B cell (primary cell): ENCODE data around the gene RRM2. TPM values are rescaled to one million over a fixed set of nuclear protein-coding genes. Genes with fewer than 3 reads are reported as not detected.

Experiments used
- ATAC-seq: fragments of 200-7000 bp; cut with Tn5 transposase; one replicate; pipeline ENCODE4 v1.10.0; 2021; ENCODE audit warnings: low read depth, mild to moderate bottlenecking, moderate number of reproducible peaks, moderate library complexity
- CTCF ChIA-PET: fragments of 350-600 bp; sonication (Branson Sonifier 250); formaldehyde crosslinking; loops from one replicate; lab custom pipeline; 2021; ENCODE audit warnings: antibody characterized with exemption, inconsistent platforms; lab: Charles Lee
- POLR2A ChIA-PET: fragments of 350-600 bp; sonication (Branson Sonifier 250); formaldehyde crosslinking; loops from one replicate; lab custom pipeline; 2021; ENCODE audit warnings: antibody characterized with exemption; lab: Charles Lee
- DNase-seq: peaks from one replicate; pipeline ENCODE4 v3.0.0; 2013
- H2AFZ ChIP-seq: 2 replicates; pipeline ENCODE4 v1.6.1; 2012; ENCODE audit warnings: mild to moderate bottlenecking, low read depth, low read length; ENCODE audit not compliant: insufficient read depth, poor library complexity, severe bottlenecking
- H3K27ac ChIP-seq, 2 donors: 1 replicate in 1 of 2; 2 replicates in 1 of 2; pipeline ENCODE4 v1.5.1; 2012 to 2013; ENCODE audit warnings: low read length in 2 of 2, mild to moderate bottlenecking in 2 of 2, moderate library complexity in 1 of 2
- H3K27me3 ChIP-seq, 4 experiments: fragments of 200-600 bp in 1 of 4; sonication (generic) in 1 of 4; replicated peaks in 1 of 4; 1 replicate in 2 of 4; 2 replicates in 2 of 4; pipeline versions ENCODE4 v1.6.1 to v1.7.0; 2013 to 2016; ENCODE audit warnings: low read length in 3 of 4, mild to moderate bottlenecking in 2 of 4, mixed read lengths in 1 of 4, moderate library complexity in 1 of 4; ENCODE audit not compliant: insufficient read depth in 4 of 4, control insufficient read depth in 3 of 4; ENCODE audit errors: control extremely low read depth in 1 of 4
- H3K36me3 ChIP-seq, 2 experiments: replicated peaks in 1 of 2; 1 replicate in 1 of 2; 2 replicates in 1 of 2; pipeline versions ENCODE4 v1.6.1 to v1.7.1; 2013; ENCODE audit warnings: low read length in 1 of 2; ENCODE audit not compliant: insufficient read depth in 2 of 2, control insufficient read depth in 1 of 2; ENCODE audit errors: control extremely low read depth in 1 of 2, extremely low read depth in 1 of 2
- H3K4me1 ChIP-seq, 2 donors: fragments of 200-600 bp in 1 of 2; sonication (generic) in 1 of 2; 1 replicate in 1 of 2; 2 replicates in 1 of 2; pipeline versions ENCODE4 v1.5.1 to v1.6.1; 2013 to 2017; ENCODE audit warnings: low read length in 2 of 2; ENCODE audit not compliant: control insufficient read depth in 2 of 2, insufficient read depth in 2 of 2
- H3K4me2 ChIP-seq: replicated peaks from 2 replicates; pipeline ENCODE3; 2012; ENCODE audit warnings: mild to moderate bottlenecking, low read depth, low read length; ENCODE audit not compliant: poor library complexity, severe bottlenecking
- H3K4me3 ChIP-seq, 5 experiments: fragments of 200-600 bp in 1 of 5; sonication (generic) in 1 of 5; 1 replicate in 3 of 5; 2 replicates in 2 of 5; pipeline versions ENCODE4 v1.5.1 to v1.7.0; 2011 to 2016; ENCODE audit warnings: low read length in 4 of 5, mild to moderate bottlenecking in 4 of 5, low read depth in 2 of 5, control low read depth in 1 of 5, moderate library complexity in 1 of 5; ENCODE audit not compliant: insufficient read depth in 1 of 5; ENCODE audit errors: control extremely low read depth in 1 of 5, extremely low read depth in 1 of 5
- H3K79me2 ChIP-seq: fragments of 200-600 bp; sonication (generic); one replicate; pipeline ENCODE4 v1.6.0; 2016; ENCODE audit warnings: low read length; ENCODE audit not compliant: control insufficient read depth, insufficient read depth
- H3K9ac ChIP-seq: fragments of 200-600 bp; sonication (generic); 2 replicates; pipeline ENCODE4 v1.6.1; 2017; ENCODE audit warnings: mild to moderate bottlenecking, low read length, moderate library complexity
- H3K9me3 ChIP-seq, 3 donors: one replicate each; pipeline versions ENCODE4 v1.6.1 to v1.7.1; 2013; ENCODE audit warnings: low read length in 2 of 3; ENCODE audit not compliant: control insufficient read depth in 2 of 3, insufficient read depth in 1 of 3; ENCODE audit errors: control extremely low read depth in 1 of 3
- H4K20me1 ChIP-seq: 2 replicates; pipeline ENCODE4 v1.6.0; 2012; ENCODE audit warnings: mild to moderate bottlenecking, low read length; ENCODE audit not compliant: insufficient read depth, control insufficient read depth, poor library complexity, severe bottlenecking
- H3K27ac Mint-ChIP-seq: one replicate; pipeline ENCODE4 v1.8.0; 2021; ENCODE audit warnings: mixed read lengths
- H3K27me3 Mint-ChIP-seq: one replicate; pipeline ENCODE4 v1.8.0; 2021; ENCODE audit warnings: mixed read lengths
- H3K4me1 Mint-ChIP-seq: one replicate; pipeline ENCODE4 v1.8.0; 2021; ENCODE audit warnings: mixed read lengths
- H3K4me3 Mint-ChIP-seq: one replicate; pipeline ENCODE4 v1.8.0; 2021; ENCODE audit warnings: mixed read lengths
- H3K9me3 Mint-ChIP-seq: one replicate; pipeline ENCODE4 v1.8.0; 2022; ENCODE audit warnings: mixed read lengths; ENCODE audit not compliant: insufficient read depth
- CTCF ChIP-seq: fragments of 200-600 bp; IDR thresholded peaks from one replicate; pipeline ENCODE4 v1.8.0; 2022; ENCODE audit warnings: antibody characterized with exemption, mild to moderate bottlenecking
- EZH2 ChIP-seq: IDR thresholded peaks from 2 replicates; pipeline ENCODE4 v1.6.1; 2012; ENCODE audit warnings: borderline replicate concordance, low read depth, mild to moderate bottlenecking, moderate library complexity, low read length; ENCODE audit not compliant: insufficient read depth, poor library complexity, severe bottlenecking
- WGBS: methylation state at CpG from one replicate; pipeline ENCODE4 v1.1.5; 2013; ENCODE audit warnings: missing lambda C conversion rate; ENCODE audit not compliant: insufficient coverage; 5-methylcytosine and 5-hydroxymethylcytosine counted together
- intact Hi-C: fragments of 100-400 bp; cut with micrococcal nuclease; formaldehyde crosslinking; loops from one replicate; pipeline ENCODE4 v1.10.0; 2022
- polyA plus RNA-seq: library from polyadenylated mRNA; depleted of rRNA; stranded (reverse); fragments of >200 nt; gene quantifications from 2 replicates; pipeline ENCODE4 v1.2.3, GENCODE V29; 2012
- total RNA-seq, 2 donors: library from RNA; stranded (reverse); fragments of 120-200 nt in 1 of 2; gene quantifications; 1 replicate in 1 of 2; 2 replicates in 1 of 2; pipeline versions ENCODE4 v1.2.3 to v1.2.4, GENCODE V29; 2013 to 2022

Gene RRM2
- total and polyA plus RNA-seq, 2 donors (not counting 1 experiment from before 2014, with no cell fraction given), result 1.2 to 3.3 TPM

- DNase-seq (no peak), ATAC-seq (no peak)
- Mint-ChIP-seq H3K4me3 (no peak overlapping the region), H3K9me3 (no peaks in the 10 kb centered on the region), H3K27ac (no peak overlapping the region), H3K27me3 (peaks cover 56% of the 10 kb centered on the region), H3K4me1 (peaks cover 9% of the 10 kb centered on the region)
- ChIA-PET POLR2A (no interaction called here), CTCF (interaction anchor here (1.2 to 12.9 kb wide), 2 partner anchors 10 to 15 kb away, joined by 4 to 143 read pairs; no protein-coding TSS in a partner anchor)
- H3K36me3 ChIP-seq, result no peaks in the 10 kb centered on the region
- H3K4me2 ChIP-seq, result no peak overlapping the region
- TF ChIP-seq CTCF, result no peak
- TF ChIP-seq EZH2, result no peak
- no peak overlapping the region for H3K4me3 ChIP-seq
- peaks cover 9 to 12% of the 10 kb centered on the region in 2 donors for H3K4me1 ChIP-seq
- WGBS, result 90% methylated on average over 3 of the region's 4 CpGs
- intact Hi-C loops, result no loop called here
- H3K79me2 ChIP-seq, result no peaks in the 10 kb centered on the region
- no peak overlapping the region for H3K27ac ChIP-seq
- H2AFZ ChIP-seq, result no peak overlapping the region
- H4K20me1 ChIP-seq, result no peaks in the 10 kb centered on the region
- peaks cover 0 to 11% (median 1%) of the 10 kb centered on the region in 3 donors for H3K9me3 ChIP-seq
- peaks cover 0 to 51% (median 18%) of the 10 kb centered on the region in 4 experiments for H3K27me3 ChIP-seq
- no peak overlapping the region for H3K9ac ChIP-seq
Measured at GRCh38 chr2:10086950-10087349, 35.6 kb upstream of the RRM2 start.

- POLR2A ChIA-PET, result no interaction called here
- Histone ChIP-seq H2AFZ (no peak overlapping the region), H3K4me3 (no peak overlapping the region), H3K27ac (no peak overlapping the region), H3K79me2 (no peaks in the 10 kb centered on the region), H3K4me2 (no peak overlapping the region), H3K9me3 (peaks cover 1 to 14% (median 2%) of the 10 kb centered on the region in 3 donors), H3K9ac (no peak overlapping the region), H3K4me1 (peaks cover 6 to 12% of the 10 kb centered on the region in 2 donors), H4K20me1 (no peaks in the 10 kb centered on the region), H3K36me3 (no peaks in the 10 kb centered on the region), H3K27me3 (peaks cover 0 to 51% (median 16%) of the 10 kb centered on the region in 4 experiments)
- Mint-ChIP-seq H3K9me3 (no peaks in the 10 kb centered on the region), H3K4me3 (no peak overlapping the region), H3K27me3 (peaks cover 57% of the 10 kb centered on the region), H3K27ac (no peak overlapping the region), H3K4me1 (peaks cover 10% of the 10 kb centered on the region)
- WGBS, result 93% methylated on average over 8 of the region's 8 CpGs
- DNase-seq (no peak), ATAC-seq (no peak)
- intact Hi-C loops, result no loop called here
- CTCF ChIA-PET, result interaction anchor here (1.2 to 12.9 kb wide), 2 partner anchors 9 to 16 kb away, joined by 4 to 143 read pairs; no protein-coding TSS in a partner anchor
- TF ChIP-seq EZH2 (no peak), CTCF (no peak)
Measured at GRCh38 chr2:10087360-10087759, 35.2 kb upstream of the RRM2 start.
